Lung (tissue), 12 donors: Measurements from ENCODE around the gene GJB2. TPM values are rescaled to one million over a fixed set of nuclear protein-coding genes. Genes with fewer than 3 reads are reported as not detected.

Experiments used
- ATAC-seq: fragments of 200-7000 bp; cut with Tn5 transposase; one replicate; pipeline ENCODE4 v1.9.1; 2020; ENCODE audit warnings: moderate number of reproducible peaks; ENCODE audit not compliant: insufficient read depth, low FRiP score
- DNase-seq, 3 donors: peaks; one replicate each; pipeline ENCODE4 v3.0.0-alpha.2; 2013 to 2017
- H3K27ac ChIP-seq, 2 donors: one replicate each; pipeline ENCODE4 v1.5.1; 2013; ENCODE audit warnings: mild to moderate bottlenecking in 2 of 2, moderate library complexity in 2 of 2, control low read depth in 1 of 2, inconsistent platforms in 1 of 2, low read depth in 1 of 2, low read length in 1 of 2
- H3K27me3 ChIP-seq, 3 donors: one replicate each; pipeline ENCODE4 v1.5.1; 2013; ENCODE audit warnings: low read length in 2 of 3; ENCODE audit not compliant: control insufficient read depth in 3 of 3, insufficient read depth in 3 of 3
- H3K36me3 ChIP-seq, 4 donors: one replicate each; pipeline ENCODE4 v1.5.1; 2013; ENCODE audit warnings: low read length in 4 of 4, mild to moderate bottlenecking in 1 of 4, moderate library complexity in 1 of 4; ENCODE audit not compliant: control insufficient read depth in 4 of 4, insufficient read depth in 4 of 4
- H3K4me1 ChIP-seq, 5 donors: one replicate each; pipeline ENCODE4 v1.5.1; 2013; ENCODE audit warnings: low read length in 5 of 5, mild to moderate bottlenecking in 2 of 5, moderate library complexity in 1 of 5; ENCODE audit not compliant: control insufficient read depth in 5 of 5, insufficient read depth in 5 of 5
- H3K4me3 ChIP-seq: one replicate; pipeline ENCODE4 v1.5.1; 2013; ENCODE audit warnings: mild to moderate bottlenecking, control low read depth, moderate library complexity
- H3K9ac ChIP-seq, 2 donors: one replicate each; pipeline ENCODE4 v1.5.1; 2013; ENCODE audit warnings: low read length in 2 of 2, control low read depth in 1 of 2; ENCODE audit not compliant: insufficient read depth in 1 of 2
- H3K9me3 ChIP-seq, 4 donors: one replicate each; pipeline ENCODE4 v1.5.1; 2013; ENCODE audit warnings: low read length in 3 of 4, mild to moderate bottlenecking in 1 of 4, moderate library complexity in 1 of 4; ENCODE audit not compliant: control insufficient read depth in 4 of 4, insufficient read depth in 3 of 4
- CTCF ChIP-seq: IDR thresholded peaks from 2 replicates; pipeline ENCODE4 v1.5.1; 2012; ENCODE audit warnings: mild to moderate bottlenecking; ENCODE audit errors: control extremely low read depth, extremely low read depth
- WGBS, 2 donors: extraction: QIAGEN DNeasy Blood & Tissue Kit; methylation state at CpG; one replicate each; pipeline ENCODE4 v1.1.7; 2013; 5-methylcytosine and 5-hydroxymethylcytosine counted together
- polyA plus RNA-seq, 2 donors: library from polyadenylated mRNA; stranded (reverse); fragments of 200-250 nt; gene quantifications; one replicate each; pipeline ENCODE4 v1.2.1, GENCODE V29; 2013
- total RNA-seq, 2 donors: library from RNA; depleted of rRNA in 1 of 2; stranded (reverse); fragments of >200 nt in 1 of 2; gene quantifications; one replicate each; pipeline ENCODE4 v1.2.1, GENCODE V29; 2014 to 2021
- donor health status: control.
- donor health status: control.
- donor health status: Bipolar disorder and iron deficiency.
- donor health status: healthy.
- donor health status: DM: yes; HTN: yes; CAD: no.

Gene GJB2
- total and polyA plus RNA-seq, 4 donors: 0.71 to 7.2 (median 1.5) TPM

- peaks cover 0 to 62% (median 54%) of the 10 kb centered on the region in 3 donors for H3K27me3 ChIP-seq
- no peaks in the 10 kb centered on the region for H3K36me3 ChIP-seq
- no peaks in the 10 kb centered on the region for H3K9me3 ChIP-seq
- H3K9ac ChIP-seq: no peak overlapping the region
- no peak for TF ChIP-seq CTCF
- 62 to 66% methylated on average over 8 of the region's 8 CpGs for WGBS, 2 donors
- no peak for ATAC-seq
- peaks cover 0 to 16% (median 10%) of the 10 kb centered on the region in 5 donors for H3K4me1 ChIP-seq
- no peak overlapping the region for H3K27ac ChIP-seq
- no peak overlapping the region for H3K4me3 ChIP-seq
- no peak for DNase-seq
Measured at GRCh38 chr13:20195801-20196200, 3.1 kb upstream of the GJB2 start.

- ATAC-seq (no peak), DNase-seq (no peak)
- no peak for TF ChIP-seq CTCF
- Histone ChIP-seq H3K4me3 (no peak overlapping the region), H3K9me3 (no peaks in the 10 kb centered on the region), H3K4me1 (peaks cover 0 to 16% (median 12%) of the 10 kb centered on the region in 5 donors), H3K27ac (no peak overlapping the region), H3K27me3 (peaks cover 0 to 71% (median 61%) of the 10 kb centered on the region in 3 donors), H3K9ac (no peak overlapping the region), H3K36me3 (no peaks in the 10 kb centered on the region)
- WGBS, 2 donors: 10 to 13% methylated on average over 27 of the region's 27 CpGs
Measured at GRCh38 chr13:20193907-20194631, 1.3 kb upstream of the GJB2 start.

GRCh38 chr13:20193162-20193906, 596 bp upstream of the GJB2 start:
- H3K27ac ChIP-seq: no peak overlapping the region
- H3K4me3 ChIP-seq: no peak overlapping the region
- no peaks in the 10 kb centered on the region for H3K36me3 ChIP-seq
- no peak overlapping the region for H3K9ac ChIP-seq
- TF ChIP-seq CTCF: no peak
- no peaks in the 10 kb centered on the region for H3K9me3 ChIP-seq
- ATAC-seq (no peak), DNase-seq (peak in 1 of 3 donors; percentile 47)
- H3K4me1 ChIP-seq: peaks cover 0 to 16% (median 12%) of the 10 kb centered on the region in 5 donors
- WGBS, 2 donors: 1 to 2% methylated on average over 52 to 53 of the region's 53 CpGs
- H3K27me3 ChIP-seq: peaks cover 0 to 70% (median 61%) of the 10 kb centered on the region in 3 donors
